ENCODE data around the gene LLGL1.

GRCh38 chr17:18191967-18192366 is 33.5 kb upstream of the LLGL1 start:
- no peak for TF ChIP-seq CTCF (IDR thresholded peaks at IDR 0.05)
- no peak for TF ChIP-seq POLR2A (IDR thresholded peaks at IDR 0.05)

Measured in esophagus squamous epithelium (tissue), 4 donors.